NT2/D1 (cell line): ENCODE measurements around the gene AGO3.
A peak's percentile ranks its signal among the peaks of the same experiment; 100 is the strongest.

Source experiments
- DNase-seq: peaks from one replicate; pipeline ENCODE4 v3.0.0-alpha.2; 2011; ENCODE audit warnings: low read depth, low spot score
- H3K27me3 ChIP-seq: 2 replicates; pipeline ENCODE4 v1.6.0; 2011; ENCODE audit warnings: mild to moderate bottlenecking; ENCODE audit not compliant: insufficient read length, insufficient read depth
- H3K36me3 ChIP-seq: 2 replicates; pipeline ENCODE4 v1.6.1; 2011; ENCODE audit warnings: mild to moderate bottlenecking, low read length, mixed read lengths; ENCODE audit not compliant: insufficient read depth, insufficient read length
- H3K4me1 ChIP-seq: 2 replicates; pipeline ENCODE4 v1.5.1; 2011; ENCODE audit not compliant: insufficient read depth, insufficient read length
- H3K4me3 ChIP-seq: 2 replicates; pipeline ENCODE4 v1.5.1; 2011; ENCODE audit warnings: low read depth; ENCODE audit not compliant: insufficient read length
- H3K9ac ChIP-seq: 2 replicates; pipeline ENCODE4 v1.6.0; 2011; ENCODE audit warnings: low read depth; ENCODE audit not compliant: insufficient read length
- H3K9me3 ChIP-seq: 2 replicates; pipeline ENCODE4 v1.5.1; 2011; ENCODE audit warnings: mild to moderate bottlenecking, low read length; ENCODE audit not compliant: insufficient read depth
- SUZ12 ChIP-seq: IDR thresholded peaks from 2 replicates; pipeline ENCODE4 v1.6.1; 2011; ENCODE audit not compliant: insufficient read length, insufficient read depth; ENCODE audit errors: extremely low read depth
- YY1 ChIP-seq: IDR thresholded peaks from 2 replicates; pipeline ENCODE4 v1.6.1; 2011; ENCODE audit not compliant: insufficient read length, insufficient read depth
- ZNF274 ChIP-seq: IDR thresholded peaks from 2 replicates; pipeline ENCODE4 v1.6.1; 2011; ENCODE audit warnings: mild to moderate bottlenecking, low read depth, low read length

AGO3 gene

GRCh38 chr1:35930593-35931445, at the start of gene AGO3:
Gene AGO3, plus strand, starts transcription at chr1:35931105. Its CDS starts 322 bp downstream, at chr1:35931427.
- peak; percentile 87 for DNase-seq
- no peaks in the 10 kb centered on the region for H3K9me3 ChIP-seq
- H3K36me3 ChIP-seq = peaks cover 22% of the 10 kb centered on the region
- H3K27me3 ChIP-seq = no peaks in the 10 kb centered on the region
- H3K4me3 ChIP-seq = peak within 1 kb of the TSS; percentile 94
- no peaks in the 10 kb centered on the region for H3K4me1 ChIP-seq
- peak within 1 kb of the TSS; percentile 92 for H3K9ac ChIP-seq
- TF ChIP-seq YY1 = no peak
- TF ChIP-seq SUZ12 = no peak
- no peak for TF ChIP-seq ZNF274

- no peaks in the 10 kb centered on the region for H3K27me3 ChIP-seq
- H3K4me3 ChIP-seq = no peak overlapping the region
- no peak for DNase-seq
- peaks cover 11% of the 10 kb centered on the region for H3K4me1 ChIP-seq
- TF ChIP-seq SUZ12 = no peak
- no peaks in the 10 kb centered on the region for H3K9me3 ChIP-seq
- H3K36me3 ChIP-seq = peaks cover 13% of the 10 kb centered on the region
- no peak overlapping the region for H3K9ac ChIP-seq
Observed at GRCh38 chr1:35881850-35882273, 49.0 kb upstream of the AGO3 start.

GRCh38 chr1:35882586-35882944, 48.3 kb upstream of the AGO3 start:
- H3K9me3 ChIP-seq = no peaks in the 10 kb centered on the region
- peaks cover 13% of the 10 kb centered on the region for H3K36me3 ChIP-seq
- TF ChIP-seq ZNF274 = no peak
- TF ChIP-seq YY1 = no peak
- TF ChIP-seq SUZ12 = no peak
- no peak for DNase-seq
- peaks cover 16% of the 10 kb centered on the region for H3K4me1 ChIP-seq
- H3K9ac ChIP-seq = no peak overlapping the region
- H3K4me3 ChIP-seq = no peak overlapping the region
- no peaks in the 10 kb centered on the region for H3K27me3 ChIP-seq

- peaks cover 16% of the 10 kb centered on the region for H3K4me1 ChIP-seq
- H3K9me3 ChIP-seq = no peaks in the 10 kb centered on the region
- DNase-seq = peak; percentile 95
- H3K27me3 ChIP-seq = no peaks in the 10 kb centered on the region
- peak within 1 kb of the TSS; percentile 95 for H3K4me3 ChIP-seq
- peaks cover 13% of the 10 kb centered on the region for H3K36me3 ChIP-seq
- TF ChIP-seq ZNF274 (no peak), YY1 (no peak), SUZ12 (no peak)
- peak within 1 kb of the TSS; percentile 95 for H3K9ac ChIP-seq
Observed at GRCh38 chr1:35882945-35883634, 47.8 kb upstream of the AGO3 start, which contains the start of gene AGO1. Gene AGO1, plus strand, starts transcription at chr1:35883209. Its CDS starts 213 bp downstream, at chr1:35883422.

- Histone ChIP-seq H3K4me1 (peaks cover 20% of the 10 kb centered on the region), H3K9me3 (no peaks in the 10 kb centered on the region), H3K4me3 (peak overlapping the region; percentile 95), H3K9ac (peak overlapping the region; percentile 95), H3K27me3 (no peaks in the 10 kb centered on the region), H3K36me3 (peaks cover 17% of the 10 kb centered on the region)
- no peak for DNase-seq
- no peak for TF ChIP-seq ZNF274
- TF ChIP-seq YY1 = no peak
- TF ChIP-seq SUZ12 = no peak
Observed at GRCh38 chr1:35883635-35884101, 47.2 kb upstream of the AGO3 start.

- H3K27me3 ChIP-seq = no peaks in the 10 kb centered on the region
- TF ChIP-seq YY1 (no peak), SUZ12 (no peak), ZNF274 (no peak)
- H3K4me1 ChIP-seq = peaks cover 20% of the 10 kb centered on the region
- no peaks in the 10 kb centered on the region for H3K9me3 ChIP-seq
- H3K4me3 ChIP-seq = no peak overlapping the region
- H3K36me3 ChIP-seq = peaks cover 27% of the 10 kb centered on the region
- DNase-seq = no peak
- H3K9ac ChIP-seq = no peak overlapping the region
Observed at GRCh38 chr1:35884934-35885333, 46.0 kb upstream of the AGO3 start.

GRCh38 chr1:35885961-35886558, 44.8 kb upstream of the AGO3 start:
- H3K9me3 ChIP-seq = no peaks in the 10 kb centered on the region
- H3K9ac ChIP-seq = no peak overlapping the region
- H3K36me3 ChIP-seq = peaks cover 30% of the 10 kb centered on the region
- H3K4me3 ChIP-seq = peak overlapping the region; percentile 19
- H3K4me1 ChIP-seq = peaks cover 20% of the 10 kb centered on the region
- TF ChIP-seq ZNF274 = no peak
- TF ChIP-seq SUZ12 = no peak
- TF ChIP-seq YY1 = no peak
- DNase-seq = peak; percentile 100
- no peaks in the 10 kb centered on the region for H3K27me3 ChIP-seq
